Measurements from ENCODE around the gene NWD2.
A peak's percentile ranks its signal among the peaks of the same experiment; 100 is the strongest.

The NWD2 gene

GRCh38 chr4:37429906-37430305, 185.4 kb downstream of the NWD2 start:
- no peak overlapping the region for H3K4ac ChIP-seq (ENCODE audit: low read depth in 1 of 2, low read length in 2 of 2)
- H3K27me3 ChIP-seq (ENCODE audit: control insufficient read depth in 1 of 2, insufficient read depth in 1 of 2, low read length in 2 of 2), result no peaks in the 10 kb centered on the region

GRCh38 chr4:37430718-37431416, 186.3 kb downstream of the NWD2 start:
- Histone ChIP-seq H3K4me1 (ENCODE audit: control insufficient read depth, insufficient read depth, low read depth, low read length) (no peaks in the 10 kb centered on the region), H2BK120ac (ENCODE audit: low read depth, low read length) (no peak overlapping the region), H3K9ac (ENCODE audit: low read length) (no peak overlapping the region), H3K23ac (ENCODE audit: low read length in 2 of 2) (no peak overlapping the region), H2BK5ac (ENCODE audit: low read depth, low read length, poor library complexity, severe bottlenecking) (no peak overlapping the region), H3K79me1 (replicated peaks; ENCODE audit: low read length, poor library complexity, severe bottlenecking) (no peaks in the 10 kb centered on the region), H3K27ac (ENCODE audit: low read length, poor library complexity, severe bottlenecking) (no peak overlapping the region), H3K4ac (ENCODE audit: low read depth in 1 of 2, low read length in 2 of 2) (no peak overlapping the region), H4K8ac (ENCODE audit: low read length) (no peak overlapping the region), H3K18ac (ENCODE audit: low read depth in 1 of 2, low read length in 2 of 2) (no peak overlapping the region), H3K4me2 (ENCODE audit: low read length, poor library complexity, severe bottlenecking) (no peak overlapping the region), H2BK12ac (ENCODE audit: low read length in 2 of 2) (no peak overlapping the region), H3K36me3 (ENCODE audit: control insufficient read depth in 1 of 2, insufficient read depth in 2 of 2, low read depth in 1 of 2, low read length in 2 of 2) (no peaks in the 10 kb centered on the region), H4K91ac (ENCODE audit: low read length) (no peak overlapping the region), H3K27me3 (ENCODE audit: control insufficient read depth in 1 of 2, insufficient read depth in 1 of 2, low read length in 2 of 2) (no peaks in the 10 kb centered on the region), H2BK15ac (ENCODE audit: low read depth, poor library complexity, severe bottlenecking) (no peak overlapping the region), H3K4me3 (ENCODE audit: insufficient read depth in 1 of 2, low read depth in 1 of 2, low read length in 2 of 2) (no peak overlapping the region), H2AFZ (ENCODE audit: low read depth, low read length) (no peak overlapping the region), H3K14ac (ENCODE audit: low read length in 2 of 2) (no peak overlapping the region), H2AK5ac (ENCODE audit: low read length, severe bottlenecking) (no peak overlapping the region), H3K9me3 (ENCODE audit: control insufficient read depth, low read length) (no peaks in the 10 kb centered on the region)
- 44% methylated on average over 2 of the region's 3 CpGs for WGBS
- no peak for DNase-seq

More at GRCh38 chr4:37429906-37430305, 185.4 kb downstream of the NWD2 start:
- Histone ChIP-seq H3K18ac (ENCODE audit: low read depth in 1 of 2, low read length in 2 of 2) (no peak overlapping the region), H4K91ac (ENCODE audit: low read length) (no peak overlapping the region), H2BK12ac (ENCODE audit: low read length in 2 of 2) (no peak overlapping the region), H3K9ac (ENCODE audit: low read length) (no peak overlapping the region), H3K9me3 (ENCODE audit: control insufficient read depth, low read length) (no peaks in the 10 kb centered on the region), H2AK5ac (ENCODE audit: low read length, severe bottlenecking) (no peak overlapping the region), H3K4me1 (ENCODE audit: control insufficient read depth, insufficient read depth, low read depth, low read length) (no peaks in the 10 kb centered on the region), H3K14ac (ENCODE audit: low read length in 2 of 2) (no peak overlapping the region), H3K23ac (ENCODE audit: low read length in 2 of 2) (no peak overlapping the region), H3K27ac (ENCODE audit: low read length, poor library complexity, severe bottlenecking) (no peak overlapping the region), H3K4me3 (ENCODE audit: insufficient read depth in 1 of 2, low read depth in 1 of 2, low read length in 2 of 2) (no peak overlapping the region), H3K4me2 (ENCODE audit: low read length, poor library complexity, severe bottlenecking) (no peak overlapping the region), H2BK15ac (ENCODE audit: low read depth, poor library complexity, severe bottlenecking) (no peak overlapping the region), H2BK5ac (ENCODE audit: low read depth, low read length, poor library complexity, severe bottlenecking) (no peak overlapping the region), H3K79me1 (replicated peaks; ENCODE audit: low read length, poor library complexity, severe bottlenecking) (no peaks in the 10 kb centered on the region), H3K36me3 (ENCODE audit: control insufficient read depth in 1 of 2, insufficient read depth in 2 of 2, low read depth in 1 of 2, low read length in 2 of 2) (no peaks in the 10 kb centered on the region), H2AFZ (ENCODE audit: low read depth, low read length) (no peak overlapping the region), H4K8ac (ENCODE audit: low read length) (no peak overlapping the region), H2BK120ac (ENCODE audit: low read depth, low read length) (no peak overlapping the region)
- DNase-seq, result no peak

- Histone ChIP-seq H3K79me1 (replicated peaks; ENCODE audit: low read length, poor library complexity, severe bottlenecking) (no peaks in the 10 kb centered on the region), H2AK5ac (ENCODE audit: low read length, severe bottlenecking) (no peak overlapping the region), H2BK5ac (ENCODE audit: low read depth, low read length, poor library complexity, severe bottlenecking) (no peak overlapping the region), H3K14ac (ENCODE audit: low read length in 2 of 2) (no peak overlapping the region), H3K27ac (ENCODE audit: low read length, poor library complexity, severe bottlenecking) (no peak overlapping the region), H3K9ac (ENCODE audit: low read length) (no peak overlapping the region), H2AFZ (ENCODE audit: low read depth, low read length) (no peak overlapping the region), H3K4me1 (ENCODE audit: control insufficient read depth, insufficient read depth, low read depth, low read length) (no peaks in the 10 kb centered on the region), H4K91ac (ENCODE audit: low read length) (no peak overlapping the region), H3K36me3 (ENCODE audit: control insufficient read depth in 1 of 2, insufficient read depth in 2 of 2, low read depth in 1 of 2, low read length in 2 of 2) (no peaks in the 10 kb centered on the region), H3K4ac (ENCODE audit: low read depth in 1 of 2, low read length in 2 of 2) (no peak overlapping the region), H3K4me3 (ENCODE audit: insufficient read depth in 1 of 2, low read depth in 1 of 2, low read length in 2 of 2) (no peak overlapping the region), H3K27me3 (ENCODE audit: control insufficient read depth in 1 of 2, insufficient read depth in 1 of 2, low read length in 2 of 2) (no peaks in the 10 kb centered on the region), H3K23ac (ENCODE audit: low read length in 2 of 2) (no peak overlapping the region), H3K4me2 (ENCODE audit: low read length, poor library complexity, severe bottlenecking) (no peak overlapping the region), H2BK12ac (ENCODE audit: low read length in 2 of 2) (no peak overlapping the region), H3K18ac (ENCODE audit: low read depth in 1 of 2, low read length in 2 of 2) (no peak overlapping the region), H4K8ac (ENCODE audit: low read length) (no peak overlapping the region), H2BK15ac (ENCODE audit: low read depth, poor library complexity, severe bottlenecking) (no peak overlapping the region), H3K9me3 (ENCODE audit: control insufficient read depth, low read length) (no peaks in the 10 kb centered on the region), H2BK120ac (ENCODE audit: low read depth, low read length) (no peak overlapping the region)
- 0% methylated on average over 1 of the region's 1 CpG for WGBS
- no peak for DNase-seq
These were observed 186.8 kb downstream of the NWD2 start for GRCh38 chr4:37431417-37431743.

GRCh38 chr4:37434469-37434868, 189.9 kb downstream of the NWD2 start:
- Histone ChIP-seq H2BK12ac (ENCODE audit: low read length in 2 of 2) (no peak overlapping the region), H3K4me1 (ENCODE audit: control insufficient read depth, insufficient read depth, low read depth, low read length) (no peaks in the 10 kb centered on the region), H3K18ac (ENCODE audit: low read depth in 1 of 2, low read length in 2 of 2) (no peak overlapping the region), H3K27ac (ENCODE audit: low read length, poor library complexity, severe bottlenecking) (no peak overlapping the region), H2BK15ac (ENCODE audit: low read depth, poor library complexity, severe bottlenecking) (no peak overlapping the region), H3K9me3 (ENCODE audit: control insufficient read depth, low read length) (no peaks in the 10 kb centered on the region), H3K79me1 (replicated peaks; ENCODE audit: low read length, poor library complexity, severe bottlenecking) (no peaks in the 10 kb centered on the region), H2AFZ (ENCODE audit: low read depth, low read length) (no peak overlapping the region), H2AK5ac (ENCODE audit: low read length, severe bottlenecking) (no peak overlapping the region), H3K23ac (ENCODE audit: low read length in 2 of 2) (no peak overlapping the region), H3K36me3 (ENCODE audit: control insufficient read depth in 1 of 2, insufficient read depth in 2 of 2, low read depth in 1 of 2, low read length in 2 of 2) (no peaks in the 10 kb centered on the region), H2BK5ac (ENCODE audit: low read depth, low read length, poor library complexity, severe bottlenecking) (no peak overlapping the region), H3K9ac (ENCODE audit: low read length) (no peak overlapping the region), H3K4me2 (ENCODE audit: low read length, poor library complexity, severe bottlenecking) (no peak overlapping the region), H3K14ac (ENCODE audit: low read length in 2 of 2) (no peak overlapping the region), H4K91ac (ENCODE audit: low read length) (no peak overlapping the region), H3K4ac (ENCODE audit: low read depth in 1 of 2, low read length in 2 of 2) (no peak overlapping the region), H3K4me3 (ENCODE audit: insufficient read depth in 1 of 2, low read depth in 1 of 2, low read length in 2 of 2) (no peak overlapping the region), H3K27me3 (ENCODE audit: control insufficient read depth in 1 of 2, insufficient read depth in 1 of 2, low read length in 2 of 2) (no peaks in the 10 kb centered on the region), H4K8ac (ENCODE audit: low read length) (no peak overlapping the region), H2BK120ac (ENCODE audit: low read depth, low read length) (no peak overlapping the region)
- WGBS, result 82% methylated on average over 2 of the region's 3 CpGs
- DNase-seq, result peak; percentile 3

All from mesenchymal stem cell (in vitro differentiated cells and primary cell).